Cerebellar nuclear complex (tissue), 1 donor: ENCODE measurements around the gene CARD16.

Experiments used
- DNase-seq, 2 experiments: peaks; one replicate each; lab custom pipeline; 2025; lab: John Stamatoyannopoulos, UW

CARD16 gene

DNA sequence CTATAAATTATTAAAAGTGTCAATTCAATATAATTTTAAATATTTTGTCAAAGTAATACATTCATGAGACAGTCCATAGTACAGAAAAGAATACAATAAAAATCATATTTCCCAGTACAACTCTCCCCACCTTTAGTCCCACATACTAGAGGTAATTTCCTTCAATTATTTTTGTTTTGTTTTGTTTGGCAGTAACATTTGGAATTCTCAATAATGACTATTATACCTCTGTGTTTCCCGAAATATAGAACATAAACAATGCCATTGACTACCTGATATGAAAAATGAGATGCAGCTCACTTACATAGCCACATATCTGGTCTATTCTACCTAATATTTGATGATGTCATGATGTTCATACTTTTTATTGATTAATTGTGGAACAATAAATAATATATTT, 52.4 kb downstream of the CARD16 start:
- DNase-seq, result no peak

DNA sequence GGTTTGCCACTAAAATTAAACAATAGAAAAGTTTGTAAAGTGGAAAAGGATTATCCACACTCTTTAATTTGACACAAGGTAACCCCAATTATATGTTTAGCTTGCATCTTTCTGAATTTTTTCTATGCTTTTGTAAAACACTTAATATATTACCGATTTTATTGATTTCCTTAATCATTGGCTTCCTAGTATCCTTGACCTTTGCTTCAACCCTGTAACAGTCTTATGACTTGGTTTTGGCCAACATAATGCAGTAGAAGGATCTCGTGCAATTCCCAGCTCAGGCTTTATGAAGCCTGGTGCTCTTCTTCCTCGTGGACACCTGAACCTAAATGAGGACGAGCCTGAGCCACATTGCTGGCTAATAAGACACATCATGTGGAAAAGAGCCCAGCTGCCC, 53.1 kb downstream of the CARD16 start:
- no peak for DNase-seq
